ENCODE measurements around the gene NDFIP1.

- no peak for TF ChIP-seq CTCF (IDR thresholded peaks at IDR 0.05; ENCODE audit: poor library complexity)
- no peak for TF ChIP-seq EZH2 (IDR thresholded peaks at IDR 0.05; ENCODE audit: borderline replicate concordance)
These were observed 74.3 kb downstream of the NDFIP1 start for GRCh38 chr5:142182840-142183239.
